Right renal pelvis (tissue), 4 donors: ENCODE measurements around the gene SMAD9. TPM values are rescaled to one million over a fixed set of nuclear protein-coding genes. Genes with fewer than 3 reads are reported as not detected.

Experiments used
- DNase-seq, 4 donors: peaks; one replicate each; pipeline ENCODE4 v3.0.0-alpha.2; 2013; ENCODE audit warnings: low read depth in 4 of 4, low spot score in 3 of 4, missing footprints in 1 of 4
- polyA plus RNA-seq, 4 donors: library from polyadenylated mRNA; unstranded; fragments of 120-200 nt; gene quantifications; one replicate each; pipeline ENCODE4 v1.2.1, GENCODE V29; 2013; ENCODE audit not compliant: insufficient read length in 4 of 4

Gene SMAD9
- polyA plus RNA-seq, 4 donors: 27.2 to 33.8 (median 31.3) TPM

GRCh38 chr13:36820222-36820621 lies 99.8 kb downstream of the SMAD9 start:
- DNase-seq: no peak

GRCh38 chr13:36819739-36820090 lies 100.3 kb downstream of the SMAD9 start:
- no peak for DNase-seq

GRCh38 chr13:36818804-36819738 lies 101.0 kb downstream of the SMAD9 start, which contains the start of gene RFXAP:
RFXAP (plus strand) TSS chr13:36819222; CDS start chr13:36819358, 136 bp downstream.
- DNase-seq: peak; percentile 79 to 87 (median 82)

GRCh38 chr13:36817996-36818803 lies 101.8 kb downstream of the SMAD9 start:
- DNase-seq: no peak

GRCh38 chr13:36815062-36815461 lies 105.0 kb downstream of the SMAD9 start:
- DNase-seq: no peak

- DNase-seq: peak in 2 of 4 donors; percentile 38 to 41
Observed at GRCh38 chr13:36814465-36814864, 105.6 kb downstream of the SMAD9 start.

- DNase-seq: no peak
Observed at GRCh38 chr13:36813225-36813624, 106.8 kb downstream of the SMAD9 start.

GRCh38 chr13:36807616-36808015 lies 112.4 kb downstream of the SMAD9 start:
- DNase-seq: no peak

- DNase-seq: no peak
Observed at GRCh38 chr13:36806102-36806501, 113.9 kb downstream of the SMAD9 start.

GRCh38 chr13:36804588-36804987 lies 115.5 kb downstream of the SMAD9 start:
- DNase-seq: no peak

GRCh38 chr13:36801035-36801434 lies 119.0 kb downstream of the SMAD9 start:
- DNase-seq: no peak

- no peak for DNase-seq
Observed at GRCh38 chr13:36796052-36796451, 124.0 kb downstream of the SMAD9 start.

- no peak for DNase-seq
Observed at GRCh38 chr13:36795463-36795862, 124.6 kb downstream of the SMAD9 start.

Other genes starting within 250 kb of the SMAD9 start
- gene SERTM1, start 246.2 kb downstream of the SMAD9 start, polyA plus RNA-seq: under 1 TPM; 0.32 to 0.72 (median 0.54) TPM
- 10 to 100 TPM; 13.8 to 19.2 (median 17.0) TPM for gene RFXAP, start 101.0 kb downstream of the SMAD9 start, polyA plus RNA-seq
- 10 to 100 TPM; 55.6 to 60.9 (median 59.1) TPM for gene ALG5, start 79.1 kb upstream of the SMAD9 start, polyA plus RNA-seq
- gene EXOSC8, start 80.5 kb upstream of the SMAD9 start, polyA plus RNA-seq: 10 to 100 TPM; 62.6 to 81.4 (median 67.2) TPM
- 100 to 1,000 TPM in 2 of 4 donors, 10 to 100 TPM in 2; 86.7 to 107 (median 98.2) TPM for gene SUPT20H, start 139.4 kb upstream of the SMAD9 start, polyA plus RNA-seq
- under 1 TPM; 0.07 to 0.16 (median 0.08) TPM for gene CSNK1A1L, start 185.4 kb upstream of the SMAD9 start, polyA plus RNA-seq